Nucleus accumbens (tissue), 56 donors: Measurements from ENCODE around the gene CNGA1.

ENCODE experiments used
- DNase-seq, 56 donors: peaks; one replicate each; lab custom pipeline; 2025; lab: John Stamatoyannopoulos, UW

CNGA1 gene

GRCh38 chr4:48016141-48017107 lies at the start of gene CNGA1, which contains the start of gene NIPAL1:
CNGA1 (minus strand) TSS chr4:48016681; CDS start chr4:47952689, 63,992 bp downstream.
NIPAL1 (plus strand) TSS chr4:48016772; CDS start chr4:48016840, 68 bp downstream.
- peak in 41 of 56 donors; percentile 3 to 74 (median 43) for DNase-seq

GRCh38 chr4:48065587-48066052 lies 49.1 kb upstream of the CNGA1 start:
- no peak for DNase-seq

GRCh38 chr4:48064349-48064748 lies 47.9 kb upstream of the CNGA1 start:
- no peak for DNase-seq

- no peak for DNase-seq
These were observed 42.4 kb upstream of the CNGA1 start for GRCh38 chr4:48058617-48059530.

GRCh38 chr4:48051078-48051477 lies 34.6 kb upstream of the CNGA1 start:
- DNase-seq: no peak

- no peak for DNase-seq
These were observed 33.0 kb upstream of the CNGA1 start for GRCh38 chr4:48049483-48049882.

- no peak for DNase-seq
These were observed 31.4 kb upstream of the CNGA1 start for GRCh38 chr4:48047896-48048295.

- no peak for DNase-seq
These were observed 31.0 kb upstream of the CNGA1 start for GRCh38 chr4:48047421-48047844.

GRCh38 chr4:48046059-48046458 lies 29.6 kb upstream of the CNGA1 start:
- DNase-seq: no peak

- DNase-seq: no peak
These were observed 27.8 kb upstream of the CNGA1 start for GRCh38 chr4:48044298-48044697.

GRCh38 chr4:48043504-48043903 lies 27.0 kb upstream of the CNGA1 start:
- DNase-seq: no peak

- DNase-seq: no peak
These were observed 26.5 kb upstream of the CNGA1 start for GRCh38 chr4:48042979-48043461.

- DNase-seq: no peak
These were observed 25.2 kb upstream of the CNGA1 start for GRCh38 chr4:48041535-48042137.

GRCh38 chr4:48039561-48039960 lies 23.1 kb upstream of the CNGA1 start:
- no peak for DNase-seq

GRCh38 chr4:48038666-48039065 lies 22.2 kb upstream of the CNGA1 start:
- DNase-seq: no peak

GRCh38 chr4:48037117-48037462 lies 20.6 kb upstream of the CNGA1 start:
- DNase-seq: no peak

- no peak for DNase-seq
These were observed 19.5 kb upstream of the CNGA1 start for GRCh38 chr4:48035952-48036351.

- peak in 1 of 56 donors; percentile 8 for DNase-seq
These were observed 17.4 kb upstream of the CNGA1 start for GRCh38 chr4:48033825-48034413.

- DNase-seq: no peak
These were observed 16.9 kb upstream of the CNGA1 start for GRCh38 chr4:48033412-48033811.

GRCh38 chr4:48032721-48033120 lies 16.2 kb upstream of the CNGA1 start:
- DNase-seq: no peak
